Endothelial cell of umbilical vein (primary cell): Measurements from ENCODE around the gene DMD. TPM values are rescaled to one million over a fixed set of nuclear protein-coding genes. Genes with fewer than 3 reads are reported as not detected.

Experiments
- BruUV-seq: library from RNA; stranded (reverse); fragments of 400-500 nt; replicated peaks from 2 replicates; lab custom pipeline; 2021; lab: Mats Ljungman, UMichigan
- CTCF ChIA-PET: fragments of 300-600, 350-600 bp; sonication (Branson Sonifier 250); formaldehyde crosslinking; loops from one replicate; lab custom pipeline; 2021; ENCODE audit warnings: antibody characterized with exemption, inconsistent platforms; lab: Charles Lee
- POLR2A ChIA-PET: fragments of 300-600, 350-600 bp; sonication (Branson Sonifier 250); formaldehyde crosslinking; loops from one replicate; lab custom pipeline; 2021; ENCODE audit warnings: antibody characterized with exemption, inconsistent platforms; lab: Charles Lee
- DNase-seq: peaks from one replicate; pipeline ENCODE4 v3.0.0-alpha.2; 2011; ENCODE audit warnings: low read depth, low spot score
- FAIRE-seq: peaks from 2 replicates; lab custom pipeline; 2011; peaks lifted over from hg19 to GRCh38; lab: Jason Lieb, UNC
- H2AFZ ChIP-seq: 2 replicates; pipeline ENCODE4 v1.6.0; 2012; ENCODE audit warnings: low read depth, low read length, control low read depth, inconsistent platforms
- H3K27ac ChIP-seq: 2 replicates; pipeline ENCODE4 v1.5.1; 2011; ENCODE audit warnings: low read depth, mild to moderate bottlenecking, control low read depth, low read length, moderate library complexity; ENCODE audit not compliant: insufficient read depth
- H3K27me3 ChIP-seq, 2 experiments: 2 replicates each; pipeline versions ENCODE4 v1.6.0 to v1.6.1; 2011; ENCODE audit warnings: low read length in 2 of 2, mixed read lengths in 1 of 2; ENCODE audit not compliant: control insufficient read depth in 2 of 2, insufficient read depth in 2 of 2
- H3K36me3 ChIP-seq, 2 experiments: 2 replicates in 1 of 2; 3 replicates in 1 of 2; pipeline ENCODE4 v1.5.1; 2011; ENCODE audit warnings: low read length in 2 of 2, mild to moderate bottlenecking in 1 of 2, moderate library complexity in 1 of 2; ENCODE audit not compliant: control insufficient read depth in 2 of 2, insufficient read depth in 2 of 2; ENCODE audit errors: extremely low read depth in 1 of 2
- H3K4me1 ChIP-seq: 3 replicates; pipeline ENCODE4 v1.5.1; 2011; ENCODE audit warnings: mild to moderate bottlenecking, low read length; ENCODE audit not compliant: control insufficient read depth, insufficient read depth; ENCODE audit errors: extremely low read depth
- H3K4me2 ChIP-seq: 2 replicates; pipeline ENCODE4 v1.6.1; 2011; ENCODE audit warnings: low read length, control low read depth, mixed read lengths; ENCODE audit not compliant: insufficient read depth
- H3K4me3 ChIP-seq, 3 experiments: fragments of 200-600 bp in 1 of 3; sonication (generic), shearing (Covaris generic) in 1 of 3; replicated peaks in 1 of 3; 2 replicates each; pipeline ENCODE4 v1.5.1; 2011 to 2016; ENCODE audit warnings: control low read depth in 3 of 3, low read length in 3 of 3, mild to moderate bottlenecking in 2 of 3, inconsistent platforms in 1 of 3, low read depth in 1 of 3, moderate library complexity in 1 of 3; ENCODE audit not compliant: insufficient read depth in 1 of 3
- H3K79me2 ChIP-seq: 2 replicates; pipeline ENCODE4 v1.6.0; 2012; ENCODE audit warnings: low read length, inconsistent platforms; ENCODE audit not compliant: control insufficient read depth, insufficient read depth
- H3K9ac ChIP-seq: replicated peaks from 2 replicates; pipeline ENCODE3; 2011; ENCODE audit warnings: low read length, control low read depth; ENCODE audit not compliant: insufficient read depth; ENCODE audit errors: extremely low read depth
- H3K9me1 ChIP-seq: replicated peaks from 3 replicates; pipeline ENCODE4 v1.6.0; 2011; ENCODE audit warnings: mild to moderate bottlenecking, low read length; ENCODE audit not compliant: control insufficient read depth, insufficient read depth; ENCODE audit errors: extremely low read depth
- H3K9me3 ChIP-seq: replicated peaks from 2 replicates; pipeline ENCODE4 v1.5.1; 2012; ENCODE audit warnings: low read length, inconsistent platforms; ENCODE audit not compliant: control insufficient read depth, insufficient read depth
- H4K20me1 ChIP-seq: replicated peaks from 2 replicates; pipeline ENCODE3; 2011; ENCODE audit warnings: mild to moderate bottlenecking, low read length; ENCODE audit not compliant: control insufficient read depth, insufficient read depth; ENCODE audit errors: extremely low read depth
- EZH2 ChIP-seq: IDR thresholded peaks from 2 replicates; pipeline ENCODE4 v1.6.1; 2012; ENCODE audit warnings: borderline replicate concordance, low read depth, mild to moderate bottlenecking, moderate library complexity, low read length, inconsistent platforms; ENCODE audit not compliant: severe bottlenecking
- FOS ChIP-seq: IDR thresholded peaks from 2 replicates; pipeline ENCODE4 v1.6.1; 2011; ENCODE audit warnings: mild to moderate bottlenecking, low read length, moderate library complexity, borderline replicate concordance; ENCODE audit not compliant: insufficient read depth
- GATA2 ChIP-seq: IDR thresholded peaks from 2 replicates; pipeline ENCODE4 v1.7.0; 2011; ENCODE audit warnings: low read depth, mild to moderate bottlenecking, moderate library complexity, mixed read lengths, low read length; ENCODE audit not compliant: insufficient read length, insufficient read depth
- JUN ChIP-seq: IDR thresholded peaks from 2 replicates; pipeline ENCODE4 v1.6.1; 2011; ENCODE audit warnings: borderline replicate concordance, low read depth; ENCODE audit not compliant: insufficient read length, insufficient read depth
- MYC ChIP-seq: IDR thresholded peaks from one replicate; pipeline ENCODE4 v1.6.1; 2011; ENCODE audit warnings: mild to moderate bottlenecking, low read depth, low read length
- POLR2A ChIP-seq: IDR thresholded peaks from 2 replicates; pipeline ENCODE4 v1.6.1; 2012; ENCODE audit warnings: low read depth, mild to moderate bottlenecking, control low read depth, low read length
- POLR2AphosphoS5 ChIP-seq: IDR thresholded peaks from 2 replicates; pipeline ENCODE4 v1.6.1; 2012; ENCODE audit warnings: low read depth, mild to moderate bottlenecking, control low read depth, low read length, moderate library complexity; ENCODE audit not compliant: insufficient read depth
- dilution Hi-C: fragments of 300-500 bp; cut with MboI; formaldehyde crosslinking; loops from one replicate; pipeline ENCODE4 v1.15.0; 2019; ENCODE audit warnings: low sequenced_read_pairs; ENCODE audit not compliant: extremely low pct_ligation_motif_present
- intact Hi-C: fragments of 100-400 bp; cut with micrococcal nuclease; formaldehyde crosslinking; loops from one replicate; pipeline ENCODE4 v1.10.0; 2022
- polyA plus RNA-seq, 4 experiments: library from polyadenylated mRNA; depleted of rRNA in 3 of 4; stranded (reverse) in 3 of 4; unstranded in 1 of 4; fragments of >200 nt; gene quantifications; 2 replicates each; pipeline versions ENCODE4 v1.2.1 to v1.2.3, GENCODE V29; 2011 to 2012; ENCODE audit warnings: missing spikeins in 1 of 4
- total RNA-seq: library from RNA; stranded (reverse); gene quantifications from 2 replicates; pipeline ENCODE4 v1.2.3, GENCODE V29; 2021
- TF ChIP-seq, protein P1 (sequence below): IDR thresholded peaks from 2 replicates; pipeline ENCODE4 v1.6.1; 2011; ENCODE audit not compliant: insufficient read depth, insufficient read length
- TF ChIP-seq, protein P2 (sequence below), 2 donors: IDR thresholded peaks; 1 replicate in 1 of 2; 2 replicates in 1 of 2; pipeline ENCODE4 v1.5.1; 2011; ENCODE audit warnings: low read length in 2 of 2, mild to moderate bottlenecking in 2 of 2, moderate library complexity in 2 of 2, control low read depth in 1 of 2, inconsistent platforms in 1 of 2, low read depth in 1 of 2; ENCODE audit not compliant: insufficient read depth in 1 of 2; ENCODE audit errors: extremely low read depth in 1 of 2

DMD gene
- total and polyA plus RNA-seq, 2 donors (not counting 3 experiments of a cell fraction or from before 2014, with no cell fraction given) = 7.3 to 9.0 TPM

DNA sequence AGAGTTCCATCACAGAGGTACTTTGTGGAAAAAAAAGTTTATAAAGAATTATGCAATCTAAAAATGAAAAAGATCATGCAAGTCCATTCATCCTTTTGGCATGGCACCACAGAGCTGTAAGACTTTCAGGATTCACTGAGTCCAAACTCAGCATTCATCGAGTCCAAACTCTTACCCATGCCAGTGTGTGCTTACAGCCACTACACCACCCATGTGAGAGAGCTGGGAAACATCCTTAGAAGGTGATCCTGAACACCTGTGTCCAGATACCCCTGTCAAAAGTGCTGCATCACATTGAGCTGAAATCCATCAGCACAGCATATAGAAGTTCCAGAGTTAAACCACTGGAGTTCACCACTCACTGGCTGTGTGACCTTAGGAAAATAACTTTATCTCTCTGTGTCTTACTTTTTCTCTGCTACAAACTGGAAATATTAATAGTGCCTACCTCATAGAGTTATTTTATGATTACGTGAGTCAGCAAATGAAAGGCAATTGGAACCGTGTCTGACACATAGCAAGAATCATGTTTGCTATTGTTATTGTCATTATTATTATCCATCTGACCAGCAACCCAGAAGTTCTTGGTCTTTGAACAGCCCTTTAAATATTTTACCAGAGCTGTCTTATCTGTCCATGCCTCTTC, 2024.5 kb downstream of the DMD start:
- TF ChIP-seq, protein P1, sequence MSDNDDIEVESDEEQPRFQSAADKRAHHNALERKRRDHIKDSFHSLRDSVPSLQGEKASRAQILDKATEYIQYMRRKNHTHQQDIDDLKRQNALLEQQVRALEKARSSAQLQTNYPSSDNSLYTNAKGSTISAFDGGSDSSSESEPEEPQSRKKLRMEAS = no peak
- TF ChIP-seq EZH2 (no peak), MYC (no peak), FOS (no peak), JUN (no peak), GATA2 (no peak), POLR2AphosphoS5 (no peak), POLR2A (no peak)
- TF ChIP-seq, protein P2, sequence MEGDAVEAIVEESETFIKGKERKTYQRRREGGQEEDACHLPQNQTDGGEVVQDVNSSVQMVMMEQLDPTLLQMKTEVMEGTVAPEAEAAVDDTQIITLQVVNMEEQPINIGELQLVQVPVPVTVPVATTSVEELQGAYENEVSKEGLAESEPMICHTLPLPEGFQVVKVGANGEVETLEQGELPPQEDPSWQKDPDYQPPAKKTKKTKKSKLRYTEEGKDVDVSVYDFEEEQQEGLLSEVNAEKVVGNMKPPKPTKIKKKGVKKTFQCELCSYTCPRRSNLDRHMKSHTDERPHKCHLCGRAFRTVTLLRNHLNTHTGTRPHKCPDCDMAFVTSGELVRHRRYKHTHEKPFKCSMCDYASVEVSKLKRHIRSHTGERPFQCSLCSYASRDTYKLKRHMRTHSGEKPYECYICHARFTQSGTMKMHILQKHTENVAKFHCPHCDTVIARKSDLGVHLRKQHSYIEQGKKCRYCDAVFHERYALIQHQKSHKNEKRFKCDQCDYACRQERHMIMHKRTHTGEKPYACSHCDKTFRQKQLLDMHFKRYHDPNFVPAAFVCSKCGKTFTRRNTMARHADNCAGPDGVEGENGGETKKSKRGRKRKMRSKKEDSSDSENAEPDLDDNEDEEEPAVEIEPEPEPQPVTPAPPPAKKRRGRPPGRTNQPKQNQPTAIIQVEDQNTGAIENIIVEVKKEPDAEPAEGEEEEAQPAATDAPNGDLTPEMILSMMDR (IDR thresholded peaks at IDR 0.05; ENCODE audit: extremely low read depth in 1 of 2, insufficient read depth in 1 of 2, low read depth in 1 of 2, low read length in 2 of 2) = no peak
- no peak for FAIRE-seq
- Histone ChIP-seq H3K79me2 (no peaks in the 10 kb centered on the region), H3K4me2 (no peak overlapping the region), H4K20me1 (no peaks in the 10 kb centered on the region), H3K4me3 (no peak overlapping the region), H2AFZ (no peak overlapping the region), H3K27me3 (no peaks in the 10 kb centered on the region), H3K27ac (no peak overlapping the region), H3K9me3 (no peaks in the 10 kb centered on the region), H3K9me1 (no peaks in the 10 kb centered on the region), H3K4me1 (no peaks in the 10 kb centered on the region), H3K9ac (no peak overlapping the region), H3K36me3 (no peaks in the 10 kb centered on the region)
- DNase-seq = no peak
- intact Hi-C loops = no loop called here
- CTCF ChIA-PET = no interaction called here
- no TSS peak for BruUV-seq
- POLR2A ChIA-PET = no interaction called here
- dilution Hi-C loops = no loop called here
